ENCODE results near the gene STAB2.

The STAB2 gene

DNA sequence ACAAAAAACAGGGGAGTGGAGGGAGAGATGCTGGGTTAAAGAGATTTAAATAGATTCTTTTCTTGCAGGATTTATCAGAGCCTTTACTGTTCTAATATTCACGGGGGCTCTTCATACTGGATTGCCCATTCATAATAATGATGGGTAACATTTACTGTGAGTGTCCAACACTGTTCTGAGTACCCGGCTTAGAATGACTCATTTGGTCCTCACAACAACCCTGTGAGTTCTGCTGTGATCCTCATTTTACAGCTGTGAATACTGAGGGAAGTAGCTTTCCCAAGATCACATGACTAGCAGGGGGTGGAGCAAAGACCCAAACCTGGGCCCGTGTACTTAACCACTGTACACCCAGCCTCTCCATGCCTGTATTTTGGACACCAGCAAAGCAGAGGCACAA is 140.6 kb downstream of the STAB2 start:
- ATAC-seq: no peak
- H3K27ac Mint-ChIP-seq: no peak overlapping the region
- no peaks in the 10 kb centered on the region for H3K36me3 Mint-ChIP-seq
- no peaks in the 10 kb centered on the region for H3K4me1 Mint-ChIP-seq
- H3K9me3 Mint-ChIP-seq: peaks cover 8% of the 10 kb centered on the region
- H3K27me3 Mint-ChIP-seq: peaks cover 8% of the 10 kb centered on the region
- H3K4me3 Mint-ChIP-seq: no peak overlapping the region

DNA sequence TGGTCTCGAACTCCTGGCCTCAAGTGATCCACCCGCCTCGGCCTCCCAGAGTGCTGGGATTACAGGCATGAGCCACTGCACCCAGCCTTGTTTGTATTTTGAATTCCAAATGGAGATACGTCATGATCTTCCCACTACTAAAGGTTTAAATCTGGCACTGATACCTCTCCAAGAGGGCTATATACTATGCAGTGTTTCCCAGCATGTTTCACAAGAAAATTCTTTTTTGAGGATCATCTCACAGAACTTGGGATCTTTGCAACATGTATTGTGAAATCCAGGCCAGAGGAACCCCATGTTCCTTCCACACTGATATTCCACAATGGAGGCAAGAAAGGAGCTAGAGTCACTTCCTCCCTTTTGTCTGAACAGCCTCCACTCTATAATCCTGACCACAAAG is 141.2 kb downstream of the STAB2 start:
- Mint-ChIP-seq H3K27me3 (peaks cover 8% of the 10 kb centered on the region), H3K27ac (no peak overlapping the region), H3K4me1 (no peaks in the 10 kb centered on the region), H3K9me3 (peaks cover 8% of the 10 kb centered on the region), H3K36me3 (no peaks in the 10 kb centered on the region), H3K4me3 (no peak overlapping the region)
- no peak for ATAC-seq

DNA sequence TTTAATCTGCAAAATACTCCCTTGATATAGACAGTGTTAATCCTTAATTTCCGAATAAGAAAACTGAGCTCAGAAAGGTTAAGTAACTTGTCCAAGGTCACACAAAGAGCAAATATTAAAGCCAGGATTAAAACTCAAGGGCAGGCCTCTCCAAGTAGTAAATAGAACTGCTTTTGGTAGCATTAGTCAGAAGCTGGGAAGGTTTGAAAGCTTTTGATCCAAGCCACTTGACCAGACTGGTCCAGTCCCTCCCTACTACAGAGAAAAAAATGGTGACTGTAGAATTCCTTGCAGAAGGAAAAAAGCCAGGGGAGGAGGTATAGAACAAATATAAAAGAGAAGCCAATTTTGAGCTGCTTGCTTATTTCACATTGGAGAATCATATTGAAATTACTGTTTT is 142.4 kb downstream of the STAB2 start:
- Mint-ChIP-seq H3K4me1 (no peaks in the 10 kb centered on the region), H3K27ac (no peak overlapping the region), H3K9me3 (peaks cover 8% of the 10 kb centered on the region), H3K36me3 (no peaks in the 10 kb centered on the region), H3K27me3 (peaks cover 8% of the 10 kb centered on the region), H3K4me3 (no peak overlapping the region)
- no peak for ATAC-seq

DNA sequence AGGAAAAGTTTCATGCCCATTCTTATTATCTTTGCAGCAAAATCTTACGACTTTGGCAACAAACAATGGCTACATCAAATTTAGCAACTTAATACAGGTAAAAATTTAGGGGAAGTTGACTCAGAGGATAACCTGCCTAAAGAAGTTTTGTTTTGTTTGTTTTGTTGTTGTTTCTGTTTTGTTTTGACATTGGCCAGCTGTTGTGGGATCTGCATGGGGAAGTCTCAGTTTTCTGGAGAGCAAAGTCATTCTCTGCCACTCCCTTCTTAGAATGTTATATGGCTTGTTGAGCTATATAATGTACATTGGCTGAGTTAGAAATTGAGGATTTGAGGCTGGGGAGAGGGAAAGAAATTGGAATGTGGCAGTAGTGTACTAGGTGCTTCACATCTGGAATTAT is 144.5 kb downstream of the STAB2 start:
- Mint-ChIP-seq H3K27ac (no peak overlapping the region), H3K9me3 (peaks cover 8% of the 10 kb centered on the region), H3K27me3 (peaks cover 8% of the 10 kb centered on the region), H3K36me3 (no peaks in the 10 kb centered on the region), H3K4me1 (no peaks in the 10 kb centered on the region), H3K4me3 (no peak overlapping the region)
- ATAC-seq: no peak

DNA sequence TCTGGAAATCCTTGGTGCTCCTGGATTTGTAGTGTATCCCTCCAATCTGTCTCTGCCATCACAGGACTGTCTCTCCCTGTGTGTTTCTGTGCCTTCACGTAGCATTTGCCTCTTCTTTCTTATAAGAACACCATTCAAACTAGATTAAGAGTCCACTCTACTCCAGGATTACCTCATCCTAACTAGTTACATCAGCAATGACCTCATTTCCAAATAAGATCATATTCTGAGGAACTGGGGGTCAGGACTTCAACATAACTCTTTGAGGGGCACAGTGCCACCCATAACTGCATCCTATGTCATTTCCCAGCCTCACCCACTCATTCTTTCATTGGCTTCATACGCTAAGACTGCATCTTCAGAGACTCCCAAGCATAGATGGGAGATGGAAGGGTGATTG is 147.8 kb downstream of the STAB2 start:
- Mint-ChIP-seq H3K27ac (no peak overlapping the region), H3K36me3 (no peaks in the 10 kb centered on the region), H3K9me3 (peaks cover 8% of the 10 kb centered on the region), H3K27me3 (peaks cover 8% of the 10 kb centered on the region), H3K4me3 (no peak overlapping the region), H3K4me1 (no peaks in the 10 kb centered on the region)
- ATAC-seq: no peak

DNA sequence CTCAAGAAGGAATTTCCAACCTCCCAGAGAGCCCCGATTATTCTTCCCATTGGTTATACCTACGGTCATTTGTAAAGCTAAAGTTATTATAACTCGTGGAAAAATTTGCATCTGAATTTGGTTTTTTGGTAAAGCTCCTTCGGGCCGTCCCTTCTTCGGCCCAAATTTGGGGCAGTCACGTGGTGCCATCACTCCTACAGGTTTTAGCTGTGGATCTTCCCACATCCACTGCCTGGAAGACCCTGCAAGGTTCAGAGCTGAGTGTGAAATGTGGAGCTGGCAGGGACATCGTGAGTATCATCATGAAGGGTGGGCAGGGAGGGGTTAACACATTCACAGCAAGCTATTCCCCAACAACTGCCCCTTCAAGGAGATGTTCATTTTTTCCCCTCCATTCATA is 148.2 kb downstream of the STAB2 start:
- no peak overlapping the region for H3K4me3 Mint-ChIP-seq
- peaks cover 8% of the 10 kb centered on the region for H3K9me3 Mint-ChIP-seq
- ATAC-seq: no peak
- peaks cover 8% of the 10 kb centered on the region for H3K27me3 Mint-ChIP-seq
- H3K27ac Mint-ChIP-seq: no peak overlapping the region
- H3K4me1 Mint-ChIP-seq: no peaks in the 10 kb centered on the region
- no peaks in the 10 kb centered on the region for H3K36me3 Mint-ChIP-seq

DNA sequence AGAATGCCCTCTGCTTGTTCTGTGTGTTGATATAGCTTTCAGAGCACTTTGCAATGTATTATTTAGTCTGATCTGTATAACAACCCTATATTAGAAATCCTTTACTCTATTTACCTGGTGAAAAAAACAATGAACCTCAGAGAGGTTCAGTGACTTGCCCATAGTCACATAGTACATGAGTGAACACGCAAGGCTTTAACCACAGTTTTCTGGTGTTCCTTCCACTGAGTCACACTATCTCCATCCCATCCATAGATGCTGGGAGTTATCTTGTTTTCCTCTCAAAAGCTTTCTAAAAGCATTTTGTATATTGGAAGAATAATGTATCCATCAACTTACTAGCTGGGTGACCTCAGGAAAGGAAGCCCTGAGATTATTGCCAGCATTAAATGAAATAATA is 149.5 kb downstream of the STAB2 start:
- no peak overlapping the region for H3K27ac Mint-ChIP-seq
- H3K36me3 Mint-ChIP-seq: no peaks in the 10 kb centered on the region
- H3K9me3 Mint-ChIP-seq: peaks cover 3% of the 10 kb centered on the region
- H3K4me1 Mint-ChIP-seq: no peaks in the 10 kb centered on the region
- no peak for ATAC-seq
- H3K4me3 Mint-ChIP-seq: no peak overlapping the region
- peaks cover 4% of the 10 kb centered on the region for H3K27me3 Mint-ChIP-seq

DNA sequence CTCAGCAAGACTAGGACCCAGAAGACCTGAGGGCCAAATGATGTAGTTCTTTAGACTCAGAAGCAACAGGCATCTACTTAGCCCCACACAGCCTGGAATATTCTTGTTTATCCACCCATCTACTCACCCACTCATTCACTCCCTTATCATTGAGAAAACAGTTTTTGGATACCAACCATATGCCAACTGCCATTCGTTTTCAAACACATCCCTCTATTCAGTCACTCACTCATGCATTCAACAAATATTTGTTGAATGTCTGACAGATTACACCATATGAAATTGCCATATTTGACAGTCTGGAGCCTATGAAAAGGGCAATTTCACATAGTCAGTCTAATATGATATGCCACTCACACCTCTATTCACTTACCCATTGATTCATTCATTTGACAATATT is 150.8 kb downstream of the STAB2 start:
- Mint-ChIP-seq H3K9me3 (no peaks in the 10 kb centered on the region), H3K27me3 (no peaks in the 10 kb centered on the region), H3K27ac (no peak overlapping the region), H3K4me1 (no peaks in the 10 kb centered on the region), H3K4me3 (no peak overlapping the region), H3K36me3 (no peaks in the 10 kb centered on the region)
- no peak for ATAC-seq

DNA sequence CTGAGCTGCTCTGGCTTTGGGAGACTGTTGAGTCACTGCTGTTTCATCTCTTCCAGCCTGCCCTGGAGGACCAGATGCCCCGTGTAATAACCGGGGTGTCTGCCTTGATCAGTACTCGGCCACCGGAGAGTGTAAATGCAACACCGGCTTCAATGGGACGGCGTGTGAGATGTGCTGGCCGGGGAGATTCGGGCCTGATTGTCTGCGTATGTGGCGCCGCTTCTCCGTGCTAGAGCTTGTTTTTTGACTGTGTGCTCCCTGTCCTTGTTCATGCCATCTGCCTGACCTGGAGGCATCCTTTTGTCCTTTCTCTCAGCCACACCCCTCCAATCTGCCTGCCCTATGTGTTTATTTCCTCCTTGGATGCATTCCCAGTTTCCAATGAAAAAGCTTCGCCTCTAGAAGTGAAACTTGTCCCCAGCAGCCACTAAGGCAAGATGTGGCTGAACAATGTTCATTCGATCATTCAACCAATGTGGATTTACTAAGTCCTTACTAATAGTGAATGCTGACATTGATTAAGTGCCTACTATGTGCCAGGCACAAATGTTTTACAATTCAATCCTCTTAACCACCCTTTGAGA is 155.4 kb downstream of the STAB2 start:
- H3K27ac Mint-ChIP-seq: no peak overlapping the region
- no peak for ATAC-seq

DNA sequence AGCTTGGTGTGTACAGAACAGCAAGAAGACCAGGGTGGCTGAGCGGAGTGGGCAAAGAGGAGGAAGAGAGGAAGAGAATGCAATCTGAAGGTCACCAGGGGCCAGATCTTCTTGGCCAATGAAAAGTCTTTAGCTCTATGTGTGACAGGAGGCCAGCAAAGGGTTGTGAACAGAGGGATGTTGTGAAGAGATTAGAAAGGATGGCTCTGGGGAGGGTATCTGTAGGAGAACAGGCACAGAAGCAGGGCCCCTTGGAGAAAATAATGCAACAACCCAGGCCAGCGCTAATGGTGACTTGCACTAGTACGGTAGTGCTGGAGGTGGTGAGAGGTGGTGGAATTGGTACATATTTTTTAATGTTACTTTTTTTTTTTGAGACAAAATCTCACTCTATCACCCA is 156.7 kb downstream of the STAB2 start:
- Mint-ChIP-seq H3K27ac (no peak overlapping the region), H3K36me3 (no peaks in the 10 kb centered on the region), H3K27me3 (no peaks in the 10 kb centered on the region), H3K4me1 (no peaks in the 10 kb centered on the region), H3K9me3 (no peaks in the 10 kb centered on the region), H3K4me3 (no peak overlapping the region)
- no peak for ATAC-seq

More for the DNA sequence above, 155.4 kb downstream of the STAB2 start:
- Mint-ChIP-seq H3K4me1 (no peaks in the 10 kb centered on the region), H3K36me3 (no peaks in the 10 kb centered on the region), H3K4me3 (no peak overlapping the region), H3K27me3 (no peaks in the 10 kb centered on the region), H3K9me3 (no peaks in the 10 kb centered on the region)

DNA sequence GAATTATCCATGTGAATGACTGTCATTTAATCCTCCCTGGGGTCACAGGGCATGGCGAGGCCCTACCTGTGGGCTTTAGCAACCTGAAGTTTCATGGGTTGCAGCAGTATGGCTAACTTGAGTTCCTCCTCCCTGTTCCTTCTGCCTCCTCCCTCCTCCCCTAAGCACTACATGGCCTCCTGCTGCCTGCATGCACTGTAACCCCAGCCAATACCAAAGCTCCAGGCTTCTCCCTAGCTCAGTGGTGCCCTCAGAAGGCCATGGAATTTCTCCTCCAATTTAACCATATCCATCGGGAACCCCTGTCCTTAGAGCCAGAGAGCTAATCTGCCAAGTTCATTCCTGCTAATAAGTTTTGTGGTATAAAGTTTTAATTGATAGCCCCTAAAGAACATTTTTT is 158.9 kb downstream of the STAB2 start:
- Mint-ChIP-seq H3K4me1 (no peaks in the 10 kb centered on the region), H3K9me3 (no peaks in the 10 kb centered on the region), H3K4me3 (no peak overlapping the region), H3K27ac (no peak overlapping the region), H3K36me3 (no peaks in the 10 kb centered on the region), H3K27me3 (no peaks in the 10 kb centered on the region)
- ATAC-seq: no peak

DNA sequence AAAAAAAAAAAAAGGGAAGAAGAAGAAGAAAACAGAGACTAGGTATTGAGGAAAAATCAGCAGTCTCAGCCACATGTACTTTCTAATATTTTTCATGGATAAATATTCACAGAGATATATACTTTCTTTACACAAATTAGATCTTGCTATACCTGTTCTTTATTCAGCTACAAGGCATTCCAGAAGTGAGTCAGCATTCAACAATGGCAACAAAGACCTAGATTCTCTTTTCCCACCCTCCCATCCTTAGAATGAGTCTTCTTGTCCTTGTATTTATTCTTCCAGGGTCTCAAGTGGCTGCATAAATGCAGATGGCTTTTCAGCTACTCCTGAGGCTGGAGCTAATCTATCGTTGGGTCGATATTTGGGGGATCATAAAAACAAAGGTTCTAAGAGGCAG is 160.9 kb downstream of the STAB2 start:
- Mint-ChIP-seq H3K36me3 (no peaks in the 10 kb centered on the region), H3K27ac (no peak overlapping the region), H3K4me1 (no peaks in the 10 kb centered on the region), H3K9me3 (no peaks in the 10 kb centered on the region), H3K27me3 (no peaks in the 10 kb centered on the region), H3K4me3 (no peak overlapping the region)
- ATAC-seq: no peak

DNA sequence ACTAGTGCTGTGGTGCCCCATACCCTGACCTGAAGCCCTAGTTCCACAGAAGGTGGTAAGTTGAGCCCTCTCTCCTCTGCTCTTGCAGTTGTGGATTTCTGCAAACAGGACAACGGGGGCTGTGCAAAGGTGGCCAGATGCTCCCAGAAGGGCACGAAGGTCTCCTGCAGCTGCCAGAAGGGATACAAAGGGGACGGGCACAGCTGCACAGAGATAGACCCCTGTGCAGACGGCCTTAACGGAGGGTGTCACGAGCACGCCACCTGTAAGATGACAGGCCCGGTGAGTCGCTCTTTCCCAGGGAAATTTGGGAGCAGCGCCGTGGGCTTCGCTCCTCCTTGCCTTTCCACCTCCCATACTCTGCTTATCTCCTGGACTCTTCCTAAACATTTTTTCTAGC is 161.8 kb downstream of the STAB2 start:
- Mint-ChIP-seq H3K36me3 (no peaks in the 10 kb centered on the region), H3K4me3 (no peak overlapping the region), H3K27ac (no peak overlapping the region), H3K4me1 (no peaks in the 10 kb centered on the region), H3K27me3 (no peaks in the 10 kb centered on the region), H3K9me3 (no peaks in the 10 kb centered on the region)
- ATAC-seq: no peak

DNA sequence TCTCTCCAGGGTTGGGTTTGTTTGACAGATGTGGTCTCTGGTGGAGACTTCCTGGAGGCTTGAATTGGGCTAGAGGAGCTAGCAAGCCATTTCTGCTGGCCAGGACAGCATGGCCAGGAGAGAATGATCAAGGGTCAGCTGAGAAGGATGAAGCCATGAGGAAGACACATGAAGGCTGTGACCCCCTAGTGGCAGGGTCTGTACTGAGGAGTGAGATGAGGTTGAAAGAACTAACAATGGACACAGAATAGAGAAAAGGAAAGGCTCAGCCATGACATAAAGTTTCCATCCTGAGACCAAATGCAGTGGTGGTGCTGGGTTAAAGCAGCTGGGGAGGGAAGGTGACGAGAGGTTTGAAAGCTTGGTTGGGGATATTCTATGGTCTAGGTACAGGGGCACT is 164.1 kb downstream of the STAB2 start:
- ATAC-seq: no peak
- Mint-ChIP-seq H3K4me1 (no peaks in the 10 kb centered on the region), H3K9me3 (no peaks in the 10 kb centered on the region), H3K27ac (no peak overlapping the region), H3K36me3 (no peaks in the 10 kb centered on the region), H3K4me3 (no peak overlapping the region), H3K27me3 (no peaks in the 10 kb centered on the region)

DNA sequence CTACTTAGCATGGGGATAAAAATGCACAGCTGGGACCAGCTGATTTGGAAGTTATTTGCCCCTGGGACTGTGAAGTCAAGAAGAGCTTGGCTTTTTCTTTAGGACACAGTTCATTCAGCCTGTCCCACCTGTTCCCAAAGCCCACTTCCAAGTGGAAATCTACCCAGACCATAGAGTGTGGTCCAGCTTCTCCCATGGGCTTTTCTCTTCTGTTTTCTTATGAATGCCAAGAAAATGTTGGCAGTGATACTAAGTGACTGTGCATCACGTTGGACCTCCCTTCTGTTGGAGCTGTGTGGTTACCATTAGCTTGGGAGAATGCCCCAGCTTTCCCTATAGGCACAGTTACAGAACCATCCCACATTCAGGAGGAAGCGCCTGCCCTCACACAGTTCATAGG is 164.5 kb downstream of the STAB2 start:
- no peaks in the 10 kb centered on the region for H3K4me1 Mint-ChIP-seq
- no peak for ATAC-seq
- no peak overlapping the region for H3K27ac Mint-ChIP-seq
- H3K4me3 Mint-ChIP-seq: no peak overlapping the region
- H3K36me3 Mint-ChIP-seq: no peaks in the 10 kb centered on the region
- H3K27me3 Mint-ChIP-seq: no peaks in the 10 kb centered on the region
- no peaks in the 10 kb centered on the region for H3K9me3 Mint-ChIP-seq

DNA sequence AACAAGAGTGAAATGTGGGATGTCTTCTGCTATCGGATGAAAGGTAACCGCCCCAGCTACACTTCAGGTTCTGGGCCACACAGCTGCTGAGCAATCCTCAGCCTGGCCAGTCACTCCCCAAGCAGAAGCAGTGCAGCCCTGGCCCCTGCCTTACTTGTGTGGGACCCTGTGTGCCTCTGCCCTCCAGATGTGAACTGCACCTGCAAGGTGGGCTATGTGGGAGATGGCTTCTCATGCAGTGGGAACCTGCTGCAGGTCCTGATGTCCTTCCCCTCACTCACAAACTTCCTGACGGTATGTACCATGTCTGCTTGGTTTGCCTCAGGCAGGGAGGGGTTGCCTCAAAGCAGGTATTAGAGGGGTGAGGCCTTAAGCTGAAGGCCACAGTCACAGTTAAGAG is 168.4 kb downstream of the STAB2 start:
- H3K27ac Mint-ChIP-seq: no peak overlapping the region
- H3K4me3 Mint-ChIP-seq: no peak overlapping the region
- no peaks in the 10 kb centered on the region for H3K27me3 Mint-ChIP-seq
- no peak for ATAC-seq
- no peaks in the 10 kb centered on the region for H3K4me1 Mint-ChIP-seq
- no peaks in the 10 kb centered on the region for H3K9me3 Mint-ChIP-seq
- H3K36me3 Mint-ChIP-seq: peaks cover 3% of the 10 kb centered on the region

DNA sequence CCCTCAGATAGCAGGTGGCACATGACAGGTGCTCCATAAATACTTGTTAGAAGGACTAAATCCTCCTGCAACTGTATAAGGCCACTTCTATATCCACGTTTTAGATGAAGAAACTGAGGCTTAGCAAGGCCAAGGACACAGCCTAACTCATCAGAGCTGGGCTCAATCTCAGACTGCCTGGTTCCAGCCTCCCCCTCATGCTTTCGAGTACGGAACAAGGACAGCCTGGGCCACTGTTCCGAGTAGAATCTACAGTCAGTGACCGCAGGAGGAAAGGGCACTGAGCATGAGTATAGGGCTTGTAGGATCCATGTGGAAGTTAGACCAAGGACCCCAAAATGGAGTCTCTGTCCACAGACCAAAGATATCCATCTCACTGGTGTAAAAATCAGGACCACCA is 169.4 kb downstream of the STAB2 start:
- Mint-ChIP-seq H3K9me3 (no peaks in the 10 kb centered on the region), H3K27me3 (no peaks in the 10 kb centered on the region), H3K4me1 (no peaks in the 10 kb centered on the region)

More for the DNA sequence above, 169.4 kb downstream of the STAB2 start:
- Mint-ChIP-seq H3K36me3 (peaks cover 5% of the 10 kb centered on the region), H3K4me3 (no peak overlapping the region), H3K27ac (no peak overlapping the region)
- no peak for ATAC-seq
